Lung (tissue), 16 donors: Measurements from ENCODE around the gene TM7SF2. TPM values are rescaled to one million over a fixed set of nuclear protein-coding genes. Genes with fewer than 3 reads are reported as not detected.

ENCODE experiments used
- ATAC-seq: fragments of 200-7000 bp; cut with Tn5 transposase; one replicate; pipeline ENCODE4 v1.9.1; 2020; ENCODE audit warnings: moderate number of reproducible peaks; ENCODE audit not compliant: insufficient read depth, low FRiP score
- DNase-seq, 3 donors: peaks; one replicate each; pipeline ENCODE4 v3.0.0-alpha.2; 2013 to 2017
- H3K27ac ChIP-seq, 2 donors: one replicate each; pipeline ENCODE4 v1.5.1; 2013; ENCODE audit warnings: mild to moderate bottlenecking in 2 of 2, moderate library complexity in 2 of 2, control low read depth in 1 of 2, inconsistent platforms in 1 of 2, low read depth in 1 of 2, low read length in 1 of 2
- H3K27me3 ChIP-seq, 3 donors: one replicate each; pipeline ENCODE4 v1.5.1; 2013; ENCODE audit warnings: low read length in 2 of 3; ENCODE audit not compliant: control insufficient read depth in 3 of 3, insufficient read depth in 3 of 3
- H3K36me3 ChIP-seq, 4 donors: one replicate each; pipeline ENCODE4 v1.5.1; 2013; ENCODE audit warnings: low read length in 4 of 4, mild to moderate bottlenecking in 1 of 4, moderate library complexity in 1 of 4; ENCODE audit not compliant: control insufficient read depth in 4 of 4, insufficient read depth in 4 of 4
- H3K4me1 ChIP-seq, 5 donors: one replicate each; pipeline ENCODE4 v1.5.1; 2013; ENCODE audit warnings: low read length in 5 of 5, mild to moderate bottlenecking in 2 of 5, moderate library complexity in 1 of 5; ENCODE audit not compliant: control insufficient read depth in 5 of 5, insufficient read depth in 5 of 5
- H3K4me3 ChIP-seq: one replicate; pipeline ENCODE4 v1.5.1; 2013; ENCODE audit warnings: mild to moderate bottlenecking, control low read depth, moderate library complexity
- H3K9ac ChIP-seq, 2 donors: one replicate each; pipeline ENCODE4 v1.5.1; 2013; ENCODE audit warnings: low read length in 2 of 2, control low read depth in 1 of 2; ENCODE audit not compliant: insufficient read depth in 1 of 2
- H3K9me3 ChIP-seq, 4 donors: one replicate each; pipeline ENCODE4 v1.5.1; 2013; ENCODE audit warnings: low read length in 3 of 4, mild to moderate bottlenecking in 1 of 4, moderate library complexity in 1 of 4; ENCODE audit not compliant: control insufficient read depth in 4 of 4, insufficient read depth in 3 of 4
- WGBS, 2 donors: extraction: QIAGEN DNeasy Blood & Tissue Kit; methylation state at CpG; one replicate each; pipeline ENCODE4 v1.1.7; 2013; 5-methylcytosine and 5-hydroxymethylcytosine counted together
- long read RNA-seq, 5 donors: transcript quantifications; one replicate each; lab custom pipeline, GENCODE V29; 2026
- polyA plus RNA-seq, 2 donors: library from polyadenylated mRNA; stranded (reverse); fragments of 200-250 nt; gene quantifications; one replicate each; pipeline ENCODE4 v1.2.1, GENCODE V29; 2013
- total RNA-seq, 2 donors: library from RNA; depleted of rRNA in 1 of 2; stranded (reverse); fragments of >200 nt in 1 of 2; gene quantifications; one replicate each; pipeline ENCODE4 v1.2.1, GENCODE V29; 2014 to 2021
- TF ChIP-seq, protein P1 (sequence below): IDR thresholded peaks from 2 replicates; pipeline ENCODE4 v1.5.1; 2012; ENCODE audit warnings: mild to moderate bottlenecking; ENCODE audit errors: control extremely low read depth, extremely low read depth
- donor health status: control.
- donor health status: control.
- donor health status: Bipolar disorder and iron deficiency.
- donor health status: healthy.
- donor health status: DM: yes; HTN: yes; CAD: no.

Gene TM7SF2
- 10 to 100 TPM; 41.0 to 68.4 TPM for total RNA-seq
- 10 to 100 TPM; 30.3 to 82.7 TPM for polyA plus RNA-seq
- long read RNA-seq, donor 1, transcript TM7SF2-201 (10 exons, 1,722 nt) = major isoform, 16 of 16 reads
- long read RNA-seq, donor 1, partial matches to known transcripts = 0 of 16 reads
- long read RNA-seq, donor 1, other reads (novel, unspliced or antisense) = 0 of 16 reads
- long read RNA-seq, donor 2, partial matches to known transcripts = 0 of 2 reads
- long read RNA-seq, donor 2, other reads (novel, unspliced or antisense) = 0 of 2 reads
- long read RNA-seq, donor 3, partial matches to known transcripts = 0 of 2 reads
- long read RNA-seq, donor 3, other reads (novel, unspliced or antisense) = 0 of 2 reads
- long read RNA-seq, donor 4, partial matches to known transcripts = 0 of 1 reads
- long read RNA-seq, donor 4, other reads (novel, unspliced or antisense) = 0 of 1 reads
- long read RNA-seq, donor 5, transcript TM7SF2-201 (10 exons, 1,722 nt) = major isoform, 15 of 15 reads
- long read RNA-seq, donor 5, partial matches to known transcripts = 0 of 15 reads
- long read RNA-seq, donor 5, other reads (novel, unspliced or antisense) = 0 of 15 reads

DNA sequence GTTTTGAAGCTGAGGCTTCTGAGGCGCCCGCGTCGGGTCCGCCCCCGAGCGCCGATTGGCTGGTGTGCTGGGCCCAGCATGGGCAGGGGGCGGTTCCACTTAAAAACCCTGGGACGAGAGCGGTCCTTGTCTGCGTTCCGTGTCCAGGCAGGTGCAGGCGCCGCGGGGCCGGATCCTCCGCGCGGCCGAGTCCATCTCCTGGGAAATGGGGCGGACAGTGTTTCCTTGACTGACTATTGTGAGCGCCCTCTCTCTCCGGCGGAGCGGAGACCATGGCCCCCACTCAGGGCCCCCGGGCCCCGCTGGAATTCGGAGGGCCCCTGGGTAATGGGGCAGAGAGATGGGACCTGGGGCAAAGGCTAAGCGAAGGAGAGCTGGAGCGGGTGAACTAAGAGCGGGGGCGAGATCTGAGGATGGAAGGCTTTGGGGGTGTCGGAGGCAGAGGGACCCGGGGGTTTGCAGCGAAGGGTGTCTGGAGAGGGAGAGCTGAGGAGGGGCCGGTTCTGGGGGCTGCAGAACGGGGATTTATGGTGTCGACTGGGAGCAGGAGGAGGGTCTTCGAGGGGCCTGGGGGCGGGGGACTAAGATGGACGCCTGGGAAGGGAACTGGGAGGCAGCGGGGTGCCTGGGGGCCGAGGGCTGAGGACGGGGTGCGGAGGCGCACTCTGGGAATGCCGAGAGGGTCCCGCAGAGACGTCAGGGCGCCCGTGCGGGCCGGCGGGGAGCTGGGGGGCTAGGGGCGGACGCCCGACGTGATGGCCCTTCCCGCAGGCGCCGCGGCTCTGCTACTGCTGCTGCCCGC, at the start of gene TM7SF2:
Gene TM7SF2, plus strand, starts transcription at position 129 of the 802 bp plus-strand sequence. Its CDS starts 144 bp downstream, at position 273.
- DNase-seq (peak; percentile 85 to 91 (median 89)), ATAC-seq (peak; percentile 85)
- peaks cover 8 to 27% (median 10%) of the 10 kb centered on the region in 4 donors for H3K36me3 ChIP-seq
- no peaks in the 10 kb centered on the region for H3K9me3 ChIP-seq
- peak within 1 kb of the TSS; percentile 36 for H3K4me3 ChIP-seq
- peaks cover 0 to 36% (median 9%) of the 10 kb centered on the region in 5 donors for H3K4me1 ChIP-seq
- WGBS, 2 donors = 1% methylated on average over 57 to 64 of the region's 64 CpGs
- H3K27me3 ChIP-seq = peaks cover 0 to 3% (median 0%) of the 10 kb centered on the region in 3 donors
- H3K27ac ChIP-seq = peak within 1 kb of the TSS; percentile 55 to 77
- TF ChIP-seq, protein P1, sequence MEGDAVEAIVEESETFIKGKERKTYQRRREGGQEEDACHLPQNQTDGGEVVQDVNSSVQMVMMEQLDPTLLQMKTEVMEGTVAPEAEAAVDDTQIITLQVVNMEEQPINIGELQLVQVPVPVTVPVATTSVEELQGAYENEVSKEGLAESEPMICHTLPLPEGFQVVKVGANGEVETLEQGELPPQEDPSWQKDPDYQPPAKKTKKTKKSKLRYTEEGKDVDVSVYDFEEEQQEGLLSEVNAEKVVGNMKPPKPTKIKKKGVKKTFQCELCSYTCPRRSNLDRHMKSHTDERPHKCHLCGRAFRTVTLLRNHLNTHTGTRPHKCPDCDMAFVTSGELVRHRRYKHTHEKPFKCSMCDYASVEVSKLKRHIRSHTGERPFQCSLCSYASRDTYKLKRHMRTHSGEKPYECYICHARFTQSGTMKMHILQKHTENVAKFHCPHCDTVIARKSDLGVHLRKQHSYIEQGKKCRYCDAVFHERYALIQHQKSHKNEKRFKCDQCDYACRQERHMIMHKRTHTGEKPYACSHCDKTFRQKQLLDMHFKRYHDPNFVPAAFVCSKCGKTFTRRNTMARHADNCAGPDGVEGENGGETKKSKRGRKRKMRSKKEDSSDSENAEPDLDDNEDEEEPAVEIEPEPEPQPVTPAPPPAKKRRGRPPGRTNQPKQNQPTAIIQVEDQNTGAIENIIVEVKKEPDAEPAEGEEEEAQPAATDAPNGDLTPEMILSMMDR = no peak
- no peak within 1 kb of the TSS for H3K9ac ChIP-seq

DNA sequence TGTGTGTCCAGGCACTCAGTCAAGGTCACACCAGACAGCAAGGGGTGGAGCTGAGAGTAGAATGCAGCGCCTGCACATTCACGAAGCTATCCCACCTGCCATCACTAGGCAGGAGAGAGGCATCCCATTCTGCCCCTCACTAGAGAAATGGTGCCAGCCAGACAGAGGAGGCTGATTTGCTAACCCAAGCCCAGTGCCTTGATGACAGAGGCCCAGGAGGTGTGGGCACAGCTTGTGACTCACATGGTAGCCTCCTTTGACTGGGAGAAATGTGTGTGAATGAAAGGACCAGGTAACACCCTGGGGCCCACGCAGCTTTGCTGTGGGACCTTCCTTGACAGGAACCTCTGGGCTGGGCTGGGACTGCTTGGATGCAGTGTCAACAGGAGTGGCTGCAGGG, 48.1 kb upstream of the TM7SF2 start:
- no peak for DNase-seq
- Histone ChIP-seq H3K9ac (no peak overlapping the region), H3K9me3 (no peaks in the 10 kb centered on the region), H3K27ac (no peak overlapping the region), H3K4me3 (no peak overlapping the region), H3K36me3 (no peaks in the 10 kb centered on the region), H3K27me3 (no peaks in the 10 kb centered on the region), H3K4me1 (no peaks in the 10 kb centered on the region)
- TF ChIP-seq, protein P1 = no peak
- 71 to 94% methylated on average over 3 of the region's 3 CpGs for WGBS, 2 donors
- no peak for ATAC-seq

DNA sequence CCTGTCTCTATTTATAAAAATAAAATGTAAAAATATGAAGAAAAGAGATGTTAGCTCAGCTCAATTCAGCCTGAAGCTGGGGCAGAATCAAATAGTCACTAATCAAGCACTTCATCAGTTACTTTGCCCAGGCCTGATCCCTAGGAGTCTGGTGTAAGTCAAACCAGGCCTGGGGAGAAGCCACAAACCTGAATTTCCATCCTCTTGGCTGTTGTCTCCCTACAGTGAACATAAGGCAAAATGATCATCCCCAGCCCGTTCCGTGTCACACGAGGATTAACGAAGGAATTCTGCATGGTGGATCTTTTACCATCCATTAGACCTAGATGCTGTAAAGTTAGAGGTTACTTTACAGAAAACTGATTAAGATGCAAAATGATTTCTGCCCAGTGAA, 46.8 kb upstream of the TM7SF2 start:
- Histone ChIP-seq H3K4me3 (no peak overlapping the region), H3K9me3 (no peaks in the 10 kb centered on the region), H3K4me1 (no peaks in the 10 kb centered on the region), H3K9ac (no peak overlapping the region), H3K36me3 (no peaks in the 10 kb centered on the region), H3K27me3 (no peaks in the 10 kb centered on the region), H3K27ac (no peak overlapping the region)
- TF ChIP-seq, protein P1 = no peak
- 90 to 92% methylated on average over 4 of the region's 4 CpGs for WGBS, 2 donors
- DNase-seq = no peak
- ATAC-seq = no peak
